ENCODE measurements around the gene TBX20. TPM values are rescaled to one million over a fixed set of nuclear protein-coding genes. Genes with fewer than 3 reads are reported as not detected.

Gene TBX20
- total and polyA plus RNA-seq, 9 of the 15 experiments (the other 6 are each of a cell fraction or from before 2014, with no cell fraction given): not detected

- no peak for TF ChIP-seq MGA (IDR thresholded peaks at IDR 0.05)
- no peak for TF ChIP-seq THRAP3 (IDR thresholded peaks at IDR 0.05; ENCODE audit: borderline replicate concordance)
These were observed 27.0 kb upstream of the TBX20 start (continued) for GRCh38 chr7:35280902-35281301.

All from K562 (cell line).